CD4-positive, alpha-beta T cell treated with Interleukin-4 for 1 hour (primary cell): ENCODE measurements around the gene EIF2D.

Source experiments
- DNase-seq, 2 donors: peaks; one replicate each; pipeline ENCODE4 v3.0.0-alpha.2; 2020 to 2022

EIF2D gene

GRCh38 chr1:206568779-206569352, 43.4 kb downstream of the EIF2D start:
- DNase-seq = no peak

GRCh38 chr1:206568256-206568655, 44.0 kb downstream of the EIF2D start:
- DNase-seq = no peak

- no peak for DNase-seq
These were observed 45.3 kb downstream of the EIF2D start for GRCh38 chr1:206566999-206567398.

- DNase-seq = no peak
These were observed 46.3 kb downstream of the EIF2D start for GRCh38 chr1:206565995-206566394.

- no peak for DNase-seq
These were observed 48.7 kb downstream of the EIF2D start for GRCh38 chr1:206563367-206564207.

GRCh38 chr1:206560007-206560716, 52.1 kb downstream of the EIF2D start:
- DNase-seq = no peak

GRCh38 chr1:206559672-206559995, 52.6 kb downstream of the EIF2D start:
- DNase-seq = no peak

- DNase-seq = no peak
These were observed 53.2 kb downstream of the EIF2D start for GRCh38 chr1:206558794-206559671.

- DNase-seq = peak; percentile 54 to 62
These were observed 54.4 kb downstream of the EIF2D start for GRCh38 chr1:206557636-206558473.

GRCh38 chr1:206556750-206557635, 55.3 kb downstream of the EIF2D start:
- peak; percentile 88 to 90 for DNase-seq

- no peak for DNase-seq
These were observed 56.1 kb downstream of the EIF2D start for GRCh38 chr1:206556047-206556749.

- DNase-seq = peak; percentile 38 to 63
These were observed 56.8 kb downstream of the EIF2D start for GRCh38 chr1:206555473-206555935.

GRCh38 chr1:206554701-206555472, 57.4 kb downstream of the EIF2D start:
- no peak for DNase-seq

GRCh38 chr1:206554211-206554610, 58.1 kb downstream of the EIF2D start:
- no peak for DNase-seq

GRCh38 chr1:206551986-206552326, 60.3 kb downstream of the EIF2D start:
- peak; percentile 87 to 90 for DNase-seq

GRCh38 chr1:206551296-206551985, 60.8 kb downstream of the EIF2D start:
- no peak for DNase-seq

GRCh38 chr1:206550446-206550845, 61.8 kb downstream of the EIF2D start:
- no peak for DNase-seq

- DNase-seq = no peak
These were observed 65.2 kb downstream of the EIF2D start for GRCh38 chr1:206547104-206547503.

GRCh38 chr1:206545351-206545750, 66.9 kb downstream of the EIF2D start:
- no peak for DNase-seq
